SK-N-SH treated with all-trans-retinoic acid at 6 μM for 48 hours (cell line): ENCODE data around the gene SIRPG.
"Not testable (repeated sequence)": the region's sequence is repeated elsewhere in the genome, so short reads cannot be mapped to it uniquely, and the experiment has no call there.

Experiments
- ATAC-seq: fragments of 200-7000 bp; cut with Tn5 transposase; 3 replicates; pipeline ENCODE4 v1.9.1; 2020; ENCODE audit warnings: mild to moderate bottlenecking, moderate library complexity
- CREB5 ChIP-seq: fragments of 250-450 bp; sonication (Bioruptor Pico); IDR thresholded peaks from 2 replicates; pipeline ENCODE4 v1.5.1; 2020; ENCODE audit warnings: low read depth, mild to moderate bottlenecking, moderate library complexity
- CSDC2 ChIP-seq: fragments of 250-450 bp; sonication (Bioruptor Pico); IDR thresholded peaks from 2 replicates; pipeline ENCODE4 v1.5.0; 2020; ENCODE audit warnings: mild to moderate bottlenecking, moderate library complexity
- CSRNP3 ChIP-seq: fragments of 250-450 bp; sonication (Bioruptor Pico); IDR thresholded peaks from 2 replicates; pipeline ENCODE4 v1.5.1; 2021; ENCODE audit warnings: mild to moderate bottlenecking, moderate library complexity
- ESRRG ChIP-seq: fragments of 250-450 bp; sonication (Bioruptor Pico); IDR thresholded peaks from 2 replicates; pipeline ENCODE4 v1.6.1; 2021; ENCODE audit warnings: mild to moderate bottlenecking
- GLIS3 ChIP-seq: fragments of 250-450 bp; sonication (Bioruptor Pico); IDR thresholded peaks from 2 replicates; pipeline ENCODE4 v1.5.0; 2020; ENCODE audit warnings: mild to moderate bottlenecking, moderate library complexity
- ISL1 ChIP-seq: fragments of 250-450 bp; sonication (Bioruptor Pico); IDR thresholded peaks from 2 replicates; pipeline ENCODE4 v2.1.2; 2022; ENCODE audit warnings: mild to moderate bottlenecking, moderate library complexity
- OSR1 ChIP-seq: fragments of 250-450 bp; sonication (Bioruptor Pico); IDR thresholded peaks from 2 replicates; pipeline ENCODE4 v1.8.0; 2022; ENCODE audit warnings: moderate library complexity, mild to moderate bottlenecking, inconsistent platforms
- PATZ1 ChIP-seq: fragments of 250-450 bp; sonication (Bioruptor Pico); IDR thresholded peaks from 2 replicates; pipeline ENCODE4 v1.8.0; 2020; ENCODE audit warnings: mild to moderate bottlenecking, moderate library complexity, borderline replicate concordance
- POU6F1 ChIP-seq: fragments of 250-450 bp; sonication (Bioruptor Pico); IDR thresholded peaks from 2 replicates; pipeline ENCODE4 v1.8.0; 2021; ENCODE audit warnings: low read depth, mild to moderate bottlenecking, moderate library complexity, borderline replicate concordance
- RARB ChIP-seq: fragments of 250-450 bp; sonication (Bioruptor Pico); IDR thresholded peaks from 2 replicates; pipeline ENCODE4 v1.8.0; 2021; ENCODE audit warnings: mild to moderate bottlenecking, moderate library complexity
- SNAI2 ChIP-seq: fragments of 250-450 bp; sonication (Bioruptor Pico); IDR thresholded peaks from 2 replicates; pipeline ENCODE4 v1.5.0; 2020; ENCODE audit warnings: mild to moderate bottlenecking, moderate library complexity
- TCF4 ChIP-seq: fragments of 250-450 bp; sonication (Bioruptor Pico); IDR thresholded peaks from 2 replicates; pipeline ENCODE4 v1.8.0; 2021; ENCODE audit warnings: mild to moderate bottlenecking, moderate library complexity, borderline replicate concordance
- TOX ChIP-seq: fragments of 250-450 bp; sonication (Bioruptor Pico); IDR thresholded peaks from 2 replicates; pipeline ENCODE4 v1.8.0; 2021; ENCODE audit warnings: mild to moderate bottlenecking, moderate library complexity, borderline replicate concordance
- TSHZ2 ChIP-seq: fragments of 250-450 bp; sonication (Bioruptor Pico); IDR thresholded peaks from 2 replicates; pipeline ENCODE4 v1.5.0; 2020; ENCODE audit warnings: mild to moderate bottlenecking, moderate library complexity
- ZC3H10 ChIP-seq: fragments of 250-450 bp; sonication (Bioruptor Pico); IDR thresholded peaks from 2 replicates; pipeline ENCODE4 v1.5.1; 2021; ENCODE audit warnings: mild to moderate bottlenecking, moderate library complexity
- ZNF565 ChIP-seq: fragments of 450-650 bp; formaldehyde crosslinking; conservative IDR thresholded peaks from 2 replicates; pipeline ENCODE4 v1.5.0; 2020; ENCODE audit warnings: low read depth, mild to moderate bottlenecking, moderate library complexity
- ZNF8 ChIP-seq: fragments of 450-650 bp; formaldehyde crosslinking; IDR thresholded peaks from 2 replicates; pipeline ENCODE4 v1.5.0; 2020; ENCODE audit warnings: mild to moderate bottlenecking, moderate library complexity

Gene SIRPG

GRCh38 chr20:1618954-1619540 lies 38.5 kb downstream of the SIRPG start (continued):
- TF ChIP-seq CSRNP3 = no peak
- no peak for TF ChIP-seq TOX (CRISPR knock-in tag)
- TF ChIP-seq ZNF565 (CRISPR knock-in tag) = no peak
- TF ChIP-seq ZC3H10 = no peak

GRCh38 chr20:1618479-1618878 lies 39.1 kb downstream of the SIRPG start:
- TF ChIP-seq SNAI2 (CRISPR knock-in tag) (no peak), GLIS3 (CRISPR knock-in tag) (no peak), POU6F1 (CRISPR knock-in tag) (no peak), RARB (CRISPR knock-in tag) (no peak), CSDC2 (CRISPR knock-in tag) (no peak), TOX (CRISPR knock-in tag) (no peak), OSR1 (CRISPR knock-in tag) (no peak), ZNF8 (no peak), CREB5 (CRISPR knock-in tag) (no peak)
- no peak for ATAC-seq

GRCh38 chr20:1616858-1617434 lies 40.6 kb downstream of the SIRPG start:
- no peak for ATAC-seq
- TF ChIP-seq ISL1 (CRISPR knock-in tag) (peak; percentile 95), SNAI2 (CRISPR knock-in tag) (0 out of 2 replicates have a peak, but pooled peaks have one; percentile 72), ZNF565 (CRISPR knock-in tag) (no peak), RARB (CRISPR knock-in tag) (no peak), CSDC2 (CRISPR knock-in tag) (peak; percentile 46; the same call in 1 of the 2 replicates), PATZ1 (CRISPR knock-in tag) (no peak), POU6F1 (CRISPR knock-in tag) (peak; percentile 79; the same call in 1 of the 2 replicates), ESRRG (CRISPR knock-in tag) (peak; percentile 86), CSRNP3 (peak; percentile 88), CREB5 (CRISPR knock-in tag) (peak; percentile 91), TSHZ2 (CRISPR knock-in tag) (peak; percentile 88), TCF4 (CRISPR knock-in tag) (peak; percentile 79), GLIS3 (CRISPR knock-in tag) (peak; percentile 63; the same call in 1 of the 2 replicates)
- TF ChIP-seq, all 23 proteins: peak for 10

GRCh38 chr20:1610404-1610803 lies 47.2 kb downstream of the SIRPG start:
- ATAC-seq = not testable (repeated sequence)

- ATAC-seq = not testable (repeated sequence)
Observed at GRCh38 chr20:1608678-1609347, 48.8 kb downstream of the SIRPG start.
